Measurements from ENCODE around the gene NEK7.
"Not testable (repeated sequence)": the region's sequence is repeated elsewhere in the genome, so short reads cannot be mapped to it uniquely, and the experiment has no call there.

NEK7 gene

DNA sequence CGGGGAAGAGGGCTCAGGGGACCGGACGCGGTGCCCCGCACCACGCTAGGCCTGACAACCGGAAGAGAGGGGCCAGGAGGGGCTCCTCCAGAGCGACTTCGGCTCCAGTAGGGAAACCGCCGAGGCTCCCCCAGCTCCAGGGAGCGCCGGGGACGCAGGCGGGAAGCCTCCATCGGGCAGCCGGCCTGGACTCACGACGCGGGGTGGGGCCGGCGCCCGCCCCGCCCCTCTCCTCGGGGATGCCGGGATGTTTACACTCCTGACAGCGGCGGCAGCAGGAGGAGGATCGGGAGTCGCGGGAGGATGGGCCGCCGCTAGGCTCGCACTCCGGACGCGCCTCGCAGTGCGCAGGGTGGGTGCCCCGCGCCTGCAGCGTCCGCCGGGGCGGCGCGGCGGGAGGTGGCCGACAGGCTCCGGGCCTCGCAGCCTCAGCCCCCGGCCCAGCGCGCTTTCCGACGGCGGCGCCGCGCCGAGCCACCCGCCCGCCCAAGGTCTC lies at the start of gene NEK7:
Gene NEK7 (plus strand): TSS at position 254 of the 496 bp plus-strand sequence. CDS start 75,583 bp downstream, outside the sequence.
- peak; percentile 44 for DNase-seq

DNA sequence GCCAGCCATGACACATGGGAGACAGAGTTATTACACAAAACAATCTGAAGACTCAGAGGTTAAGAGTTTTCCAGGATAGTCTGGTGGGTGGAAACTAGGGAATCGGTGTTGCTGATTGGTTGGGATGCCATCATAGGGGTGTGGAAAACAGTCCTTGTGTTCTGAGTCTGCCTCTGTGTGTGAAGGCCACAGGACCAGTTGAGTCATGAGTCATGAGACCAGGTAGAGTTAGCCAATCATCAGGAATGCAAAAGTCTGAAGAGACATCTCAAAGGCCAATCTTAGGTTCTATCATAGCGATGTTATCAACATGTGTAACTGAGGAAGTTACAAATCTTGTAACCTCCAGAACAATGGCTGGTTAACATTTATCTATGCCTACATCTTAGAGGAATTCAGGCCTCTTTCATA lies 49.7 kb upstream of the NEK7 start:
- no peak for DNase-seq

DNA sequence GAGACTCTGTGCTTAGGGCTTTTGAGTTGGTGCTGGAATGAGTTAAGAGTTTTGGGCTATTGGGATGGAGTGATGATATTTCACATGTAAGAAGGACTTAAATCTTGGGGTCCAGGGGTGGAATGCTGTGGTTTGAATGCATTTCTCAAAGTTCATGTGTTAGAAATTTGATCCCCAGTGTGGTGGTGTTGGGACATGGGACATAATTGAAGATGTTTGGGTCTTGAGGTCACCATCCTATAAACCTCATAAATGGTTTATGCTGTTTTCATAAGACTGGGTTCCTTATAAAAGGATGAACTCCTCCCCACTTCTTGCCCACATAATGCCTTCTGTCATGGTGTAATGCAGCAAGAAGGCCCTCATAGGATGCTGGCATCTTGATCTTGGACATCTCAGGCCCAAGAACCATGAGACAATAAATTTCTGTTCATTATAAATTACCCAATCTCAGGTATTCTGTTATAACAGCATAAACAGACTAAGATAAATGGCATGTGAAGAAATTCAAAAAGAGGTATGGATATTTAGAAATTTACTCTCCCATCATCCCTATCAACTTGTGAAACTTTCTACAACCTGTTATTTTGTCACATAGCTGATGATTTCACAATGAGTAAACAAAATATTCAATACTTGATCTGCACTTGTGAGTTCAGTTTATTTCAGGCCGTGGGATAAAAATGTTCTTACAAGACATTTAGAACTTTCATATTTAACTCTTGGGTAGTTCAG lies 48.0 kb upstream of the NEK7 start:
- no peak for DNase-seq

DNA sequence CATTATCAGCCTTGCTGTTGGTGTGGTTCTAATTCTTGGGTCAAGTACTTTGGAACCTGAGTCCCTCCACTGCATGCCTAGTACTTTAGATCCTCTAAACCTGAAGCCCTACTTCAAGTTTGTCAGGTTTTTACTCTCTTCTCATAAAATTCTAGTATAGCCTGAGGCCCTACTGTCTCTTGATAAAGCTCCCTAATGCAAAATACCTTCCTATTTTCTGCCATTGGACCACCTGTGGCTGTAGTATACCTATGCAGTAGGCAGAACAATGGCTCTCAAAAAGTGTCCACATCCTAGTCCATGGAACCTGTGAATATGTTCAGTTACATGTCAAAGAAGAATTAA lies 47.5 kb upstream of the NEK7 start:
- no peak for DNase-seq

DNA sequence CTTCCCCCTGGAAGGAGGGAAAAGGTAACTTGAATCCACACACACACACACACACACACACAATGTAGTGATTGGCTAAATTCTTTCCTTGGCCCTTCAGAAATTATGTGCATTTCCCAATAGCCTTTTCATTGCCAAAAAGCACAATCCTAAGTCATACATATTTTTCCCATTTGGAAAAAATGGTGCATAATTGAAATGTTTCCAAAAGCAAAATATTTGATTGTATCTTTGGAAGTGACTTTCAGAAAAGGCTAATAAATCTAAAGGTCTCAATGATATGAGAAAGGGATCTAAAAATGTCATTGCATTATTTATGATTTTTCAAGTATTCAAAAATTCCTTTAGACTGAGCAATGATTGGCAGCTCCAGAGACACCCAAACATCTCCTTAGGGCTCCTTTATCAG lies 43.5 kb upstream of the NEK7 start:
- no peak for DNase-seq

DNA sequence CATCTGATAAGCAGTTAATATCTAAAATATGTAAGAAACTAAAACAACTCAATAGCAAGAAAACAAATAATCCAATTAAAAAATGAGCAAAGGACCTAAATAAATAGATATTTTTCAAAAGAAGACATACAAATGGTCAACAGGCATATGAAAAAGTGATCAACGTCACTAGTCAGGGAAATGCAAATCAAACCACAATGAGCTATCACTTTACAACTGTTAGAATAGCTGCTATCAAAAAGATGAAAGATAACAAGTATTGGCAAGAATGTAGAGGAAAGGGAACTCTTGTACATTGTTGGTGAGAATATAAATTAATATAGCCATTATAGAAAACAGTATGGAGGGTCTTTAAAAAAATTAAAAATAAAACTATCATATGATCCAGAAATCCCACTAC lies 40.7 kb upstream of the NEK7 start:
- no peak for DNase-seq

DNA sequence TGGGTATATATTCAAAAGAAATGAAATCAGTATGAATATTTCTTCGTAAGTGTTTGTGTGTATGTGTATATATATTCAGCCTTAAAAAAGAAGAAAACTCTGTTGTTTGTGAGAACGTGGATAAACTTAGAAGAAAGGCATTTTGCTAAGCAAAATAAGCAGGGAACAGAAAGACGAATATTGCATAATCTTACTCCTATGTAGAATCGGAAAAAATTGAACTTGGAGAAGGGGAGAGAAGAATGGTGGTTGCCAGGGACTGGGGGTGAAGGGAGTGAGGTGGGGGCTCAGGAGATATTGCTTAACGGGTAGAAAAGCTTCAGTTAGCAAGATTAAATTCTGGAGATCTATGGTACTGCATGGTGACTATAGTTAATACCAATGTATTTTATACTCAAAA lies 40.3 kb upstream of the NEK7 start:
- no peak for DNase-seq

DNA sequence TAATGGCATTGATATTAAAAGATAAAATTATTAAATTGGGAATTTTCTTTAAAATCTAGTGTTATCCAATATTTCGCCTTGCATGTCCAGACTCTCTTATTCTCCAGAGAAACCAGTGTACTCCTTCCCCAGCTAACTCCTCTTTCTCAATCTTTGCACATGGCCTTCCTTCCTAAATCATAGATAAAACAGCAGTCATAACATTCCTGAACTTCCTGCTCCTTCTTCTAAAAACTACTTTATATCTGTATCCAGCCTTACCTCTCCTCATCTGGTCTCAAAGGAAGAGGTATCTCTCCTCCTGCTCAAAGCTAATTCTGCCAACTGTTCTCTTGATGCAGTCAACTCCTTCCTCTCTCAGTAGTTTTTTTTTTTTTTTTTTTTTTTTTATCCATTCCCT lies 39.5 kb upstream of the NEK7 start:
- no peak for DNase-seq

DNA sequence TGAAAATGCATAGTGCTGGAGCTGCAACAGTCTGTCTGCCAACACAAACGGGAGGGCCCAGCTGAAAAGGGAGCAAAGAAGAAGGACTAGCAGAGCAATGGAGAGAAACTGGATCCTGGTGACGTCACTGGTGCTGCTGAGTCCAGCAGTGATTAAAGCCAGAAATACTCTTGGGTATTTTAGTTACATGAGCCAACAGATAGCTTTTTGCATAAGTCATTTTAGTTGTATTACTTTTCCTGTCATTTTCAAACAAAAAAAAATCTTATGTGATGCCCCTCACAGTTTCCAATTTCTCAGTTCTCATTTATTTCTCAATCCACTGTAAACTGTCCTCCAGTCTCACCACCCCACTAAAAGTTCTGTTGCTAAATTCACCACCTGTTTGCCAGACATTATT lies 38.7 kb upstream of the NEK7 start:
- DNase-seq = no peak

DNA sequence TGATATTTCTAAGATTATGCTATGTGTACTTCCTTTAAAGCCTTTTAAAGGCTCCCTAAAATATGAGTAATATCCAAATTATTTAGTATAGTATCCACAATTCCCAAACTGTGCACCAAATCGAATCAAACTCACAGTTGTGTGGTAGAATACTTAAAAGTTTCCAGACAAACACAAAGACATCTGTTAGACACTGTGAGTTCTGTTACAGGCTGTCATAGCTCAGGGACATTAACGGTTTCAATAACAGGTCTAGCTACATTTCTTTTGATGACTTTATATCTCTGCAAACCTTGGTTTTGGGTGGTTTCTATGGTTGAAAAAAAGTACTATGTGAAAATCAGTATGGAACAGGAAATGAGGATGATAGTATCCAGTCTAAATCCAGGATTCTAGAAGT lies 36.9 kb upstream of the NEK7 start:
- no peak for DNase-seq

DNA sequence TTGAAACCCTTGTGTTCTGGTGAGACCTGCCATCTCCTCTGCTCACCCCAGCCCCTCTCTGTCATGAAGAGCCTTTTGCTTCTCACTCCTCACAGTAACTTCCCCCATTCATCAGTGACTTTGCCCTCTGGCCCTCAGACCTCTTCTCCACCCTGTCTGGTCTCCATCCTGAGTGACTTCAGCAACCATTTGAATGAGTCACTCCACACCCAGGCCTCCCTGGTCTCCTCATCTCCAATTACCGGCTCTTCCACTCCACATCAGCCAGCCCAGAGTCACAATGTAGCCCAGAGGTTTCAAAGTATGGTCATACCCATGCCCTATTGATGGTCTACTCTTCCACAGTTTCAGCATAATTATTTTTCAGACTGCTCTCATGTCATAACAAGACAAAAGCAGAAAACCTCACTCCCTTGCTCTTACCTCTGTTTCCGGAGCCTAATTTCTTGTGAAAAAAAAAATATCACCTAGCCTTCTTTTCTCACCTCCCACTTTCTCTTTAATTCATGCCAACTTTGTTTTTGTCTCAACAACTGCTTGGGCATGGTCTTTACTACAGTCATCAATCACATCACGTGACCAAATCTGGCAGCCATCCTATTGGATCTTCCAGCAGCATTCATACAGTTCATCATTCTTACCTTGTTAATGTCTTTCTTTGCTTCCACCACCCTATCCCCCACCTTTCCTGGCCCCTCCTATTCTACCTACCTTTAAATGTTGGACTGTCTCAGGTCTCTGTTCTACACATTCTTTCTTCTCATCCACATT lies 35.6 kb upstream of the NEK7 start:
- DNase-seq = no peak

DNA sequence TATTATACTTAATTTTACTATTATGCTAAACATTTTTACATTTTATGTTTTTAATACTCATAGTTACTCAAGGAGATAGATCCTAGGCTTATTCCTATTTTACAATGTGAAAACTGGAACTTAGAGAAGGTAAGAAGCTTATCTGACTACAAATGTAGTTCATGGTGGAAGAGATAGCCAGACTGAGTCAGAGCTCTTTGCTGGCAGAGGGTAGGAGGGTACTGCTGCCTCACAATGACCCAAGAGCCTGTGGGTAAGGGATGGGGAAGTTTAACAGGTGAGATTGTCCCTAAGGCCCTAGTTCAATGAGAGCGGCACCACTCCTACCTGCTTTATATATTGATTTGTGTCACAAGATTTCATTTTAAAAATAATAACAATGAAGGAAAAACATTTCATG lies 34.1 kb upstream of the NEK7 start:
- DNase-seq = no peak

DNA sequence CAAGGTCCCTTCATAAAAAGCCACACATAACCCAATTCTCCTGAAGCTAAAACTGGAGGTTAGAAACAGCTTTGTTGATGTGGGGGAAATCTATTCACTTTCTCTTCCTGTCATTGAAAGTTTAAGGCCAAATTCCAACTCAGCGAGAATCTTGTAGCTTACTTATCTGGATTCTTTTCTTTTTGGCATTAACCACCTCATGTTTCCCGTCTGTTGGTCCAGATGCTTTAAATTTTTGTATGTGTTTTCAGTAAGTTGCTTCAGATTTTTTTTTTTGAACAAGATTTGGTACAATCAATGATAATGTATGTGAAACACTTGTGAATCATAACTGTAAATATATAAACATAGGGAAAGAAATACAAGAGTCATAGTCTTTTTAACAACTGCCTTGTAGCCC lies 33.7 kb upstream of the NEK7 start:
- no peak for DNase-seq

DNA sequence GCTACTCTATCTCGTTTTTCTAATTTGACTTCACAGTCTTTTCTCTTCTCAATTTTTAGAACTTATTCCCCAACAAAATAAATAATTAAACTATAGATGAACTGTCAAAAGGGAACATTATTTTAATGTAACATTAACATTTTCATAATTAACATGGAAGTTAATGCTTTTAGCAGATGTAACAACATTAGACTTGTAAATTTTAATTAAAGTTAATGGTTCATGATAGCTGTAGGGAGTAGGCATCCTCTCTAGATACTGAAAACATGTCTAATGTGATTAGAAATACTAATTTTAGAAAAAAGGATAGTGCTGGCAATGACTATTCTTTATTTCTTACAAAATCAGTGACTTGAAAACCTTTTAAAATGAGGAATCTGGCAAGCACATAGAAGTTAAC lies 32.1 kb upstream of the NEK7 start:
- no peak for DNase-seq

DNA sequence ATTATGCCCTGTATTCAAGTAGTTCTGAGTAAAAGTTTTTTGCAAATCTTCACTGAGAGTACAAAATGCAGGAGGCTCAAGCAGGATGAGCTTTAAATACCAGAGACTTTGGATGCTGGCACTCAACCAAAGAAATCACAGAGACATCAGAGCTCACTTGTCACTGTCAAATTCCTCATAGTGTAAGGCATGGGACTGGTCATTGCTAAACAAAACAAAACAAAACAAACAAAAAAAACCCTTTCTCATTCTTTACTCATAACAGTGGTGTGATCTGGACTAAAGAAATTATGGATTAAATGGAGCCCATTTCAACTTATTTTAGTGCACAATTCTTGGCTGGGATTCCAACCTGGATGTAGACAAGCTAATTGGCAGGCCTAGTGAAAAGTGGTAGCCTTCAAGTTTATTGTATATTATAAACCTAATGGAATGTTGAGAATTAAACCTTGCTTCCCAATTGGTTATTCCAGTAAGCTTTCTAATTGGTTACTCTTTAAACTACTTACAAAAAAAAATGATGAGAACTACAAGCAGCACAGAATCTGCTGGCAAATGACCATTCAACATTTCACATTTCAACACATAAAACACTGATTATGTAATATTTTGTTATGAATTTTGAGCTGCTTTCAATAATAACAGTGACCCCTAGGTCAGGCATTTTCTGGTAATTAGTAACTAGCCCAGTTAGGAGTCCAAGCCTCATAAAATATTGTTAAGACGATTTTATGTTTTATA lies 30.6 kb upstream of the NEK7 start:
- no peak for DNase-seq

DNA sequence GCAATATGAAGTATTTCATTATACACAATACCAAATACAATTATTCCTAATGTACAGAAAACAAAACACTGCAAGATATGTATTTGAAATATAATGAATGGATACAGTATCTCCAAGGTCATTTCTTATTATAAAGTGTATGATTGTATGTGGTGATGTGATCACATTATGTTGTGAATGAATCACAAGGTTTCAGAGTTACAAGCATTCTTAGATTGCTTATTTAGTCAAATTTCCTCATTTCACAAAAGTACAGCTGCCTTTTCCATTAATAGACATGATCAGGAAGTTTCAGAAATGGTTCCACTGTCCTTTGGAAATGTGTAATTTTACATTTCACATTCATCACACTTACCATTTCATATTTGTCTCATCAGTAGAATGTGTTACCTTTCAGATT lies 28.3 kb upstream of the NEK7 start:
- DNase-seq = no peak

DNA sequence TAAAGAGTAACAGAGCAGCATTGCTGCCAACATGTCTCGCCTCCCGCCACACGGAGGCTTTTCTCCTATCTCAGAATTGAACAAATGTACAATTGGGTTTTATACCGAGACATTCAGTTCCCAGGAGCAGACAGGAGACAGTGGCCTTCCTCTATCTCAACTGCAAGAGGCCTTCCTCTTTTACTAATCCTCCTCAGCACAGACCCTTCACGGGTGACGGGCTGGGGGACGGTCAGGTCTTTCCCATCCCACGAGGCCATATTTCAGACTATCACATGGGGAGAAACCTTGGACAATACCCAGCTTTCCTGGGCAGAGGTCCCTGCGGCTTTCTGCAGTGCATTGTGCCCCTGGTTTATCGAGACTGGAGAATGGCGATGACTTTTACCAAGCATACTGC lies 26.7 kb upstream of the NEK7 start:
- not testable (repeated sequence) for DNase-seq

DNA sequence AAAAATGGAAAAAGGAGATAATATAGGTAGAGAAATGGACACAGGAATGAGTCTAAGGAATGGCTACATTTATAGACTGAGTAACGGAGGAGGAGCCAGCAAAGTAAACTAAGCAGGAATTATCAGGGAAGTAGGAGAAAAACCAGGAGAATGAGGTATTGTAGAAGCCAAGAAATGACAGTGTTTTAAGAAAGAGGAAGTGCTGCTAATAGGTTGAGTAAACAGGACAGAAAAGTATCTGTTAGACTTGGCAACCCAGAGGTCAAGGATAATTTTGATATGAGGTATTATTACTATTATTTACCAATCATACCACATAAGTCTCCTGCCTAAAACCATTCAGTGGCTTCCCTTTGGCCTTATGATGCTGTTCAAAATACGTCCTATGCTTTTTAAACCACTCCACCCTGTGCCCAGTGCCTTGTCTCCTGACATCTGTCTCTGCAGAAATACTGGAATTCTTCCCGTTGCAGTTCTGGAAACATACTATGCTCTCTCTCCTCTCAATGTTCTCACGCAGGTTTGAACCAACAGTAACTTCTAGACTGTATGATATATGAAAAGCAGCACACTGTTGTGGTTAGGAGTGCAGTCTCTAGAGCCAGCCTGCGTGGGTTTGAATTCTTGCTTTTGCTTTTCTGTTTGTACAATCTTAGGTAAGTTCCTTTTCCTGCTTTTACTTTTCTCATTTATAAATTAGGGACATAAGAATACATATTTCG lies 24.6 kb upstream of the NEK7 start:
- DNase-seq = no peak

DNA sequence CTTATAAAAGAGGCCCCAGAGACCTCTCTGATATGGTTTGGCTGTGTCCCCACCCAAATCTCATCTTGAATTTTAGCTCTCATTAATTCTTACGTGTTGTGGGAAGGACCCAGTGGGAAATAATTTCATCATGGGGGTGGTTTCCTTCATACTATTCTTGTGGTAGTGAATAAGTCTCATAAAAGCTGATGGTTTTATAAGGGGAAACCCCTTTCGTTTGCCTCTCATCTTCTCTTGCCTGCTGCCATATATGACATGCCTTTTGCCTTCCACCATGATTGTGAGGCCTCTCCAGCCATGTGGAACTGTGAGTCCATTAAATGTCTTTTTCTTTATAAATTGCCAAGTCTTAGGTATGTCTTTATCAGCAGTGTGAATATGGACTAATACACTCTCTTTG lies 22.5 kb upstream of the NEK7 start:
- DNase-seq = no peak

DNA sequence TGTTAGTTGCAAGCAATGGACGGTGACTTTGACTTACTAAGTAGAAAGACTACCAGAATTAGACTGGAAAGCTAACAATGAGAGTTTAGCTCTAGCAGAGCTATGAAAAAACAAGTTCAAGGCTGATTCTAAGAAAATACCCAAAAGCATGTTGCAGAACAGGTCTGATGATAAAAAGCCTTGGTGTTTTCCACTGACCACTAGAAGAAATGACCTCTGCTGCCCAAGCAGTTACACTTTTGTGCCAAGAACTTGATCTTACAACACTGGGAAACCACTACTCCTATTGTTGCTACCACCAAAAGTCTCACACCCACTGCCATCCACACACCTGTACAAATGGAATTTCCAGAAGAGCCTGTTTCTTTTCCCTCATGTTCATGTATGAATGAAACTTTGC lies 21.4 kb upstream of the NEK7 start:
- no peak for DNase-seq

DNA sequence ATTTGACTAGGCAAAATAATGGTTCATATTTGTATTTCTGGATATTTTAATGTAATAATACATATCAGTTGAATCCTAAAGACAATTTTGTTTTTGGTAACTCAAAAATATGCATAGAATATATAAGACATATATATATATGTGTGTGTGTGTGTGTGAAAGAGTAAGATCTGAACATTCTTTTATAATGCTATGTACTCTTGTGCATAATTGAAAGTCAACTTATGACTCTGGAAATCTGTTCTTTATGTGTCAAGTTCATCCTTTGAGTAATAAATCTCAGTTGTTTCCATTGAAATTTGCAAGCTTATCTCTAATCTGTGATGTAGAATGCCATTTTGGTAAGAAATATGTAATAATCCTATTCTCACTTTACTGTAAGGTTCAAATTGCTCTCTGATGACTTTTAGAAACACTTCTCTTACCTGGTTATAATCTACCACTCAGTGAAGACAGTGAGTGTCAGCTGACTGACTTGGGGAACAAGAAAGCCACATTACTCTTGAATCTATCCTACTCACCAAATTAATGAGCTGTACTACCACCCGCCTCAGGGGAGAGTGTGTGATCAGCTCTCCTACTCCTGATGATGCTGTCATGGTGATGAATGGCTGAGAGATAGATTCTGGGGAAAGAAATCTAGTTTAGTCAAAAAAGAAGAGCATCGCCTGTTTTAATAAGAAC lies 15.0 kb upstream of the NEK7 start:
- no peak for DNase-seq

DNA sequence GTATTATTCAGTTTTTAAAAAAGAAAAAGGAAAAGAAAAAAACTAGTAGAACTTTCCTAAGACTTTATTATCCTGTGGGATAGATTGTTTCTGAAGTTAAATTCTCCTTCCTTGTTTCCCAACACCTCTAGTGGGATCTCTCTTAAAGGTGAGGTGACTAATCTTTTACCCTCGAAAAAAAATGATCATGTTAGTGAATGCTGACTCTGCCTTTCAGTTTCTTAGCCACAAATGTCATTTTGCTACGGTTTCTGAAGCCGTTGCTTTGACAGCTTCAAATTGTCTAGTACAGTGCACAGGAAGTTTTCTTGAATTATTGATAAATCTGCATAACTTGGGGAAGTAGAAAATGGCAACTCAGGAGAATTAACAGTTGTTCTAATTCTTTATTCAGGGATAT lies 13.0 kb upstream of the NEK7 start:
- DNase-seq = no peak

DNA sequence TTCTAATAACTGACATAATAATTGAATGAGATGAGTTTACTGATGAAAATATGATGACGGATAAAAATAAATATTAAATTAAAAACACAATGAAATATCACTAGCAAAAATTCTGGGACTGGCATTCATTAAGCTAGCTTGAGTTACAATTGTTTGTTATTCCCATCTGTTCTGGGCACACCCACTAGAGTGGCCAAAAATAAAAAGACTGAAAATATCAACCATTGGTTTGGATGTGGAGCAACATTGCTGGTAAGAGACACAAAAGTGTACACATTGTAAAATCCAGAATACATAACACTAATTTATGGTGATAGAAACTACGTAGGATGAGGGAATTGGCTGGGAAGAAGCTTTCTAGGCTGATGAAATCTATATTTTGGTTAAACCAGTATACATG lies 9.6 kb upstream of the NEK7 start:
- DNase-seq = no peak

Data from activated CD4-positive, alpha-beta T cell treated with anti-CD3 and anti-CD28 coated beads, Interleukin-2, amount 50 U/mL, for 1 hour (primary cell).